H9 (cell line): ENCODE data around the gene TNPO1. TPM values are rescaled to one million over a fixed set of nuclear protein-coding genes. Genes with fewer than 3 reads are reported as not detected.

Experiments used
- DNase-seq: peaks from one replicate; pipeline ENCODE4 v3.0.0-alpha.2; 2017
- H2AFZ ChIP-seq: one replicate; pipeline ENCODE4 v1.6.1; 2013; ENCODE audit warnings: mild to moderate bottlenecking, low read length, control low read depth, moderate library complexity
- H2AK5ac ChIP-seq: 2 replicates; pipeline ENCODE4 v1.6.1; 2013; ENCODE audit warnings: low read length, control low read depth, mixed read lengths; ENCODE audit not compliant: insufficient read length
- H2BK120ac ChIP-seq: one replicate; pipeline ENCODE4 v1.6.1; 2013; ENCODE audit warnings: low read depth, mild to moderate bottlenecking, low read length, control low read depth, inconsistent platforms; ENCODE audit not compliant: poor library complexity, severe bottlenecking
- H2BK12ac ChIP-seq: 2 replicates; pipeline ENCODE4 v1.6.1; 2013; ENCODE audit warnings: low read length, control low read depth, mixed read lengths, low read depth; ENCODE audit not compliant: insufficient read length
- H2BK15ac ChIP-seq: 2 replicates; pipeline ENCODE4 v1.6.1; 2013; ENCODE audit warnings: low read depth, low read length, control low read depth
- H2BK20ac ChIP-seq: one replicate; pipeline ENCODE4 v1.6.1; 2013; ENCODE audit warnings: low read depth, mild to moderate bottlenecking, low read length, control low read depth, inconsistent platforms; ENCODE audit not compliant: poor library complexity, severe bottlenecking
- H2BK5ac ChIP-seq: 2 replicates; pipeline ENCODE4 v1.6.1; 2013; ENCODE audit warnings: low read length, control low read depth, mixed read lengths; ENCODE audit not compliant: insufficient read length
- H3K14ac ChIP-seq: 2 replicates; pipeline ENCODE4 v1.6.1; 2013; ENCODE audit warnings: low read length, control low read depth; ENCODE audit not compliant: insufficient read depth
- H3K18ac ChIP-seq: 2 replicates; pipeline ENCODE4 v1.6.1; 2013; ENCODE audit warnings: low read depth, mild to moderate bottlenecking, mixed read lengths, low read length, control low read depth; ENCODE audit not compliant: insufficient read length
- H3K23ac ChIP-seq: 2 replicates; pipeline ENCODE4 v1.6.1; 2013; ENCODE audit warnings: low read length, control low read depth, mixed read lengths, low read depth; ENCODE audit not compliant: insufficient read length
- H3K23me2 ChIP-seq: 2 replicates; pipeline ENCODE4 v1.6.1; 2013; ENCODE audit warnings: low read depth, mild to moderate bottlenecking, mixed read lengths, low read length, control low read depth; ENCODE audit not compliant: insufficient read length, poor library complexity, severe bottlenecking
- H3K27ac ChIP-seq: 2 replicates; pipeline ENCODE4 v1.5.1; 2013; ENCODE audit warnings: low read length, control low read depth, mixed read lengths, low read depth; ENCODE audit not compliant: insufficient read length
- H3K27me3 ChIP-seq: 2 replicates; pipeline ENCODE4 v1.6.1; 2013; ENCODE audit warnings: low read length, control low read depth, inconsistent platforms; ENCODE audit not compliant: insufficient read depth
- H3K4ac ChIP-seq: 2 replicates; pipeline ENCODE4 v1.6.1; 2013; ENCODE audit warnings: low read depth, mild to moderate bottlenecking, control low read depth, inconsistent platforms, low read length, moderate library complexity
- H3K4me1 ChIP-seq: 2 replicates; pipeline ENCODE4 v1.6.1; 2013; ENCODE audit warnings: low read length, control low read depth, inconsistent platforms; ENCODE audit not compliant: insufficient read depth
- H3K4me2 ChIP-seq: 2 replicates; pipeline ENCODE4 v1.6.1; 2013; ENCODE audit warnings: low read length, control low read depth, mixed read lengths; ENCODE audit not compliant: insufficient read length, insufficient read depth
- H3K56ac ChIP-seq: 2 replicates; pipeline ENCODE4 v1.6.1; 2013; ENCODE audit warnings: low read depth, mild to moderate bottlenecking, mixed read lengths, low read length, control low read depth; ENCODE audit not compliant: insufficient read length
- H3K79me1 ChIP-seq: 2 replicates; pipeline ENCODE4 v1.6.1; 2013; ENCODE audit warnings: low read depth, mild to moderate bottlenecking, moderate library complexity, low read length, control low read depth, inconsistent platforms; ENCODE audit not compliant: insufficient read depth, poor library complexity, severe bottlenecking
- H3K79me2 ChIP-seq: 2 replicates; pipeline ENCODE4 v1.6.1; 2013; ENCODE audit warnings: low read length, control low read depth, inconsistent platforms; ENCODE audit not compliant: insufficient read depth
- H3K9ac ChIP-seq: 2 replicates; pipeline ENCODE4 v1.6.1; 2013; ENCODE audit warnings: low read length, control low read depth, mixed read lengths; ENCODE audit not compliant: insufficient read length; ENCODE audit errors: extremely low read depth
- H3K9me3 ChIP-seq: one replicate; pipeline ENCODE4 v1.6.1; 2013; ENCODE audit warnings: low read depth, low read length, inconsistent platforms; ENCODE audit not compliant: control insufficient read depth
- H3T11ph ChIP-seq: one replicate; pipeline ENCODE4 v1.6.1; 2013; ENCODE audit warnings: mild to moderate bottlenecking, low read length, control low read depth, inconsistent platforms
- H4K20me1 ChIP-seq: one replicate; pipeline ENCODE4 v1.6.1; 2013; ENCODE audit not compliant: control insufficient read depth, insufficient read length, insufficient read depth
- H4K5ac ChIP-seq: 2 replicates; pipeline ENCODE4 v1.6.1; 2013; ENCODE audit warnings: low read depth, mild to moderate bottlenecking, mixed read lengths, low read length, control low read depth; ENCODE audit not compliant: insufficient read length
- H4K8ac ChIP-seq: replicated peaks from 2 replicates; pipeline ENCODE4 v1.6.1; 2013; ENCODE audit warnings: low read length, control low read depth, mixed read lengths, low read depth; ENCODE audit not compliant: insufficient read length
- H4K91ac ChIP-seq: 2 replicates; pipeline ENCODE4 v1.6.1; 2013; ENCODE audit warnings: low read depth, mild to moderate bottlenecking, moderate library complexity, mixed read lengths, low read length, control low read depth; ENCODE audit not compliant: insufficient read length
- H3K27ac Mint-ChIP-seq, 3 experiments: 2 replicates in 2 of 3; 3 replicates in 1 of 3; pipeline ENCODE4 v1.8.0; 2020 to 2021; ENCODE audit warnings: mixed read lengths in 3 of 3, mild to moderate bottlenecking in 1 of 3, moderate library complexity in 1 of 3
- H3K27me3 Mint-ChIP-seq: 2 replicates; pipeline ENCODE4 v1.8.0; 2021; ENCODE audit warnings: low read depth, mild to moderate bottlenecking, moderate library complexity, mixed read lengths
- H3K36me3 Mint-ChIP-seq, 3 experiments: 2 replicates in 2 of 3; 3 replicates in 1 of 3; pipeline ENCODE4 v1.8.0; 2020 to 2021; ENCODE audit warnings: low read depth in 3 of 3, mixed read lengths in 3 of 3; ENCODE audit not compliant: insufficient read depth in 1 of 3
- H3K4me1 Mint-ChIP-seq, 2 experiments: 2 replicates each; pipeline ENCODE4 v1.8.0; 2020; ENCODE audit warnings: mixed read lengths in 2 of 2
- H3K4me3 Mint-ChIP-seq, 2 experiments: 2 replicates in 1 of 2; 3 replicates in 1 of 2; pipeline ENCODE4 v1.8.0; 2020 to 2021; ENCODE audit warnings: mild to moderate bottlenecking in 2 of 2, mixed read lengths in 2 of 2, moderate library complexity in 1 of 2
- H3K9me3 Mint-ChIP-seq, 2 experiments: 2 replicates in 1 of 2; 3 replicates in 1 of 2; pipeline ENCODE4 v1.8.0; 2020; ENCODE audit warnings: mild to moderate bottlenecking in 2 of 2, mixed read lengths in 2 of 2, moderate library complexity in 1 of 2
- WGBS: extraction: QIAGEN DNeasy Blood & Tissue Kit; methylation state at CpG from one replicate; pipeline ENCODE4 v1.1.7; 2013; ENCODE audit warnings: missing lambda C conversion rate, low lambda C conversion rate, mixed read lengths; ENCODE audit not compliant: insufficient read length; ENCODE audit errors: extremely low coverage; 5-methylcytosine and 5-hydroxymethylcytosine counted together
- total RNA-seq: library from RNA; stranded (reverse); gene quantifications from 2 replicates; pipeline ENCODE4 v1.2.1, GENCODE V29; 2021
- TF ChIP-seq, protein P1 (sequence below): fragments of 200-600 bp; sonication (generic); conservative IDR thresholded peaks from 3 replicates; pipeline ENCODE4 v1.8.0; 2021; ENCODE audit warnings: antibody characterized with exemption, mild to moderate bottlenecking

Gene TNPO1
- total RNA-seq, 1 experiment from 2014 or later = 164 TPM

DNA sequence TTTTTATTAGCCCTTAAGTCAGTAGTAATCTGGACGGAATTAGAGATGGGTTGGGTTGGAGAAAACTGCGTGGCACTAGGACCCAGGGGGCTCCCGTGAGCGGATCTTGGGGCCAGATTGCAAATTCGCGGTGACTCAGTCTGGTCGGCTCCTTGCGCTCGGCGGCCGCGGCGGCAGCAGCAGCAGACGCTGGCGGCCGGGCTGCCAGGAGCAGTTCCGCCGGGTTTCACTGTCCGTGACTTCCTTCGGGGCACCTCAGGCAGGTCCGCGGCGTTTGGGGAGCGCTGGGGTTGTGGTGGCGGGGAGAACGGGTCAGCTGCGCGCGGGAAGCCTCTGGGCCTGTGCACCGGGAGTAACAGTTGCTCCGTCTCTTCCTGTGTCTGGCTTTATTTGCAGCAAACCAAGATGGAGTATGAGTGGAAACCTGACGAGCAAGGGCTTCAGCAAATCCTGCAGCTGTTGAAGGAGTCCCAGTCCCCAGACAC, 31.6 kb downstream of the TNPO1 start:
- peak overlapping the region; percentile 93 to 99 (median 98) for H3K27ac Mint-ChIP-seq
- H2AFZ ChIP-seq = no peak overlapping the region
- H3K56ac ChIP-seq = no peak overlapping the region
- peak overlapping the region; percentile 98 for H3K4me3 Mint-ChIP-seq
- no CpG with 5 or more reads among the region's 32 CpGs for WGBS
- H3K9me3 Mint-ChIP-seq = no peaks in the 10 kb centered on the region
- no peak overlapping the region for H2BK20ac ChIP-seq
- no peaks in the 10 kb centered on the region for H3K23me2 ChIP-seq
- H3K27me3 Mint-ChIP-seq = no peaks in the 10 kb centered on the region
- TF ChIP-seq, protein P1, sequence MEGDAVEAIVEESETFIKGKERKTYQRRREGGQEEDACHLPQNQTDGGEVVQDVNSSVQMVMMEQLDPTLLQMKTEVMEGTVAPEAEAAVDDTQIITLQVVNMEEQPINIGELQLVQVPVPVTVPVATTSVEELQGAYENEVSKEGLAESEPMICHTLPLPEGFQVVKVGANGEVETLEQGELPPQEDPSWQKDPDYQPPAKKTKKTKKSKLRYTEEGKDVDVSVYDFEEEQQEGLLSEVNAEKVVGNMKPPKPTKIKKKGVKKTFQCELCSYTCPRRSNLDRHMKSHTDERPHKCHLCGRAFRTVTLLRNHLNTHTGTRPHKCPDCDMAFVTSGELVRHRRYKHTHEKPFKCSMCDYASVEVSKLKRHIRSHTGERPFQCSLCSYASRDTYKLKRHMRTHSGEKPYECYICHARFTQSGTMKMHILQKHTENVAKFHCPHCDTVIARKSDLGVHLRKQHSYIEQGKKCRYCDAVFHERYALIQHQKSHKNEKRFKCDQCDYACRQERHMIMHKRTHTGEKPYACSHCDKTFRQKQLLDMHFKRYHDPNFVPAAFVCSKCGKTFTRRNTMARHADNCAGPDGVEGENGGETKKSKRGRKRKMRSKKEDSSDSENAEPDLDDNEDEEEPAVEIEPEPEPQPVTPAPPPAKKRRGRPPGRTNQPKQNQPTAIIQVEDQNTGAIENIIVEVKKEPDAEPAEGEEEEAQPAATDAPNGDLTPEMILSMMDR = no peak
- H3K79me1 ChIP-seq = no peaks in the 10 kb centered on the region
- H4K5ac ChIP-seq = no peak overlapping the region
- no peak overlapping the region for H2AK5ac ChIP-seq
- H3K18ac ChIP-seq = peak overlapping the region; percentile 93
- H2BK120ac ChIP-seq = no peak overlapping the region
- no peak overlapping the region for H3T11ph ChIP-seq
- H3K27me3 ChIP-seq = no peaks in the 10 kb centered on the region
- H3K4me2 ChIP-seq = peak overlapping the region; percentile 33
- H3K14ac ChIP-seq = peak overlapping the region; percentile 98
- H2BK12ac ChIP-seq = no peak overlapping the region
- no peak overlapping the region for H3K27ac ChIP-seq
- no peak overlapping the region for H2BK15ac ChIP-seq
- no peaks in the 10 kb centered on the region for H4K20me1 ChIP-seq
- H3K9me3 ChIP-seq = no peaks in the 10 kb centered on the region
- no peak overlapping the region for H4K91ac ChIP-seq
- H3K79me2 ChIP-seq = peaks cover 25% of the 10 kb centered on the region; the same call in 1 of the 2 replicates
- DNase-seq = peak; percentile 89
- H3K4me1 ChIP-seq = no peaks in the 10 kb centered on the region
- peak overlapping the region; percentile 78 for H3K9ac ChIP-seq
- no peak overlapping the region for H2BK5ac ChIP-seq
- no peak overlapping the region for H3K23ac ChIP-seq
- H3K4me1 Mint-ChIP-seq = peaks cover 25 to 31% of the 10 kb centered on the region in 2 experiments
- no peak overlapping the region for H3K4ac ChIP-seq
- no peak overlapping the region for H4K8ac ChIP-seq
- peaks cover 8 to 26% (median 9%) of the 10 kb centered on the region in 3 experiments; a peak in 6 of 7 replicates for H3K36me3 Mint-ChIP-seq
